ENCODE data around the gene BEGAIN. TPM values are rescaled to one million over a fixed set of nuclear protein-coding genes. Genes with fewer than 3 reads are reported as not detected.

BEGAIN gene
- total and polyA plus RNA-seq, 2 of the 8 experiments (the other 6 are each of a cell fraction or from before 2014, with no cell fraction given) = 2.9 to 3.0 TPM

GRCh38 chr14:100539003-100539660, 48.1 kb downstream of the BEGAIN start:
- Histone ChIP-seq H2BK5ac (ENCODE audit: low read depth, low read length) (no peak overlapping the region), H3K79me1 (ENCODE audit: low read depth, low read length) (no peaks in the 10 kb centered on the region), H3K4me2 (ENCODE audit: insufficient read depth in 1 of 2, low read depth in 2 of 2, low read length in 2 of 2) (no peak overlapping the region), H2BK15ac (ENCODE audit: low read length) (no peak overlapping the region), H2BK120ac (replicated peaks; ENCODE audit: low read depth, low read length) (no peak overlapping the region), H2BK12ac (ENCODE audit: low read depth, low read length) (no peak overlapping the region), H3K36me3 (ENCODE audit: control insufficient read depth in 2 of 4, insufficient read depth in 4 of 4, low read length in 3 of 4) (no peaks in the 10 kb centered on the region), H4K5ac (ENCODE audit: insufficient read length, low read depth, low read length) (no peak overlapping the region), H3K56ac (replicated peaks; ENCODE audit: insufficient read length, low read depth, low read length) (no peak overlapping the region), H2BK20ac (ENCODE audit: low read length) (no peak overlapping the region), H4K91ac (replicated peaks; ENCODE audit: insufficient read length, low read length) (no peak overlapping the region), H3K9me3 (ENCODE audit: insufficient read depth in 2 of 2, low read depth in 1 of 2, low read length in 1 of 2) (no peaks in the 10 kb centered on the region), H3K23me2 (ENCODE audit: low read depth, low read length) (no peaks in the 10 kb centered on the region), H3K9ac (replicated peaks in 1 of 4; ENCODE audit: extremely low read depth in 1 of 4, low read depth in 3 of 4, low read length in 3 of 4) (no peak overlapping the region), H3K27ac (ENCODE audit: low read depth, low read length) (no peak overlapping the region), H3K23ac (ENCODE audit: insufficient read length) (no peak overlapping the region), H3K4me1 (replicated peaks in 1 of 4; ENCODE audit: control insufficient read depth in 3 of 4, insufficient read depth in 4 of 4, low read length in 3 of 4) (peaks cover 0 to 10% (median 0%) of the 10 kb centered on the region in 4 experiments; a peak in 1 of 7 replicates), H4K8ac (ENCODE audit: extremely low read depth, insufficient read depth, low read length) (no peak overlapping the region), H3K4ac (replicated peaks; ENCODE audit: insufficient read length, low read depth, low read length) (no peak overlapping the region), H3K79me2 (ENCODE audit: control insufficient read depth in 1 of 2, insufficient read depth in 2 of 2, low read length in 2 of 2) (no peaks in the 10 kb centered on the region), H2AK5ac (ENCODE audit: low read depth, low read length) (no peak overlapping the region), H3K18ac (ENCODE audit: extremely low read depth, low read length) (no peak overlapping the region), H3K4me3 (ENCODE audit: extremely low read depth in 1 of 4, insufficient read depth in 2 of 4, low read depth in 3 of 4, low read length in 4 of 4) (no peak overlapping the region), H2AFZ (ENCODE audit: low read length) (no peak overlapping the region), H3K27me3 (replicated peaks in 1 of 4; ENCODE audit: control insufficient read depth in 3 of 4, extremely low read depth in 1 of 4, insufficient read depth in 3 of 4, low read length in 3 of 4) (no peaks in the 10 kb centered on the region; a peak in 1 of 7 replicates), H4K20me1 (replicated peaks in 1 of 2; ENCODE audit: control insufficient read depth in 1 of 2, insufficient read depth in 2 of 2, low read length in 2 of 2) (no peaks in the 10 kb centered on the region), H3K14ac (ENCODE audit: insufficient read length) (no peak overlapping the region)
- FAIRE-seq (no peak), DNase-seq (ENCODE audit: low read depth in 1 of 2, low spot score in 2 of 2) (no peak)
- POLR2A ChIA-PET (ENCODE audit: partially characterized antibody) = interaction anchor here (1.2 kb wide), 1 partner anchor 30 kb away, joined by 4 read pairs; no protein-coding TSS in a partner anchor
- CTCF ChIA-PET (ENCODE audit: partially characterized antibody) = interaction anchor here (0.6 to 7.8 kb wide), 9 partner anchors 15 to 213 kb away, joined by 3 to 57 read pairs (median 13); no protein-coding TSS in a partner anchor
- 95% methylated on average over 35 of the region's 42 CpGs; no CpG with 5 or more reads in 1 of the 2 experiments for WGBS, 2 experiments (ENCODE audit: extremely low coverage in 1 of 2, insufficient coverage in 1 of 2, insufficient read length in 1 of 2, insufficient replicate concordance in 2 of 2, low coverage in 1 of 2, low lambda C conversion rate in 2 of 2, missing lambda C conversion rate in 1 of 2)
- TF ChIP-seq ASH2L (IDR thresholded peaks at IDR 0.05; ENCODE audit: low read length) (no peak), NRF1 (IDR thresholded peaks at IDR 0.05; ENCODE audit: low read depth, low read length) (no peak), SP2 (IDR thresholded peaks at IDR 0.05; ENCODE audit: low read length) (no peak), JUN (IDR thresholded peaks at IDR 0.05; ENCODE audit: low read depth, low read length) (no peak), SIX5 (IDR thresholded peaks at IDR 0.05; ENCODE audit: low read depth, low read length) (no peak), SAP30 (IDR thresholded peaks at IDR 0.05; ENCODE audit: insufficient read depth, insufficient replicate concordance, low read length) (no peak), FOSL1 (IDR thresholded peaks at IDR 0.05; ENCODE audit: insufficient read depth, low read depth, low read length) (no peak), YY1 (IDR thresholded peaks at IDR 0.05; ENCODE audit: low read depth, low read length) (no peak), CREB1 (IDR thresholded peaks at IDR 0.05) (no peak), EP300 (IDR thresholded peaks at IDR 0.05; ENCODE audit: borderline replicate concordance in 1 of 2, low read depth in 2 of 2, low read length in 2 of 2) (no peak), EZH2 (IDR thresholded peaks at IDR 0.05; ENCODE audit: low read depth, low read length, severe bottlenecking) (no peak), CBX8 (IDR thresholded peaks at IDR 0.05; ENCODE audit: borderline replicate concordance, low read depth, low read length) (no peak)

All from H1 (cell line).